Endodermal cell (in vitro differentiated cells): ENCODE results near the gene TSSK1B. TPM values are rescaled to one million over a fixed set of nuclear protein-coding genes. Genes with fewer than 3 reads are reported as not detected.

Source experiments
- DNase-seq: peaks from one replicate; pipeline ENCODE4 v3.0.0-alpha.2; 2017
- H3K27ac ChIP-seq: 2 replicates; pipeline ENCODE4 v1.5.1; 2013; ENCODE audit warnings: mild to moderate bottlenecking, low read depth, low read length, moderate library complexity
- H3K27me3 ChIP-seq: 2 replicates; pipeline ENCODE4 v1.6.1; 2013; ENCODE audit warnings: mild to moderate bottlenecking, low read length, moderate library complexity; ENCODE audit not compliant: insufficient read depth, control insufficient read depth, poor library complexity, severe bottlenecking
- H3K36me3 ChIP-seq: 2 replicates; pipeline ENCODE4 v1.7.0; 2013; ENCODE audit warnings: mild to moderate bottlenecking, low read length, moderate library complexity; ENCODE audit not compliant: control insufficient read depth, insufficient read depth
- H3K4me1 ChIP-seq: one replicate; pipeline ENCODE4 v1.7.0; 2013; ENCODE audit warnings: low read length; ENCODE audit not compliant: control insufficient read depth, insufficient read depth
- H3K4me3 ChIP-seq: 2 replicates; pipeline ENCODE4 v1.5.1; 2013; ENCODE audit warnings: mild to moderate bottlenecking, low read length, moderate library complexity
- H3K9ac ChIP-seq: 2 replicates; pipeline ENCODE4 v1.6.1; 2013; ENCODE audit warnings: mild to moderate bottlenecking, low read length, moderate library complexity; ENCODE audit not compliant: poor library complexity, severe bottlenecking; ENCODE audit errors: extremely low read depth
- H3K9me3 ChIP-seq: 2 replicates; pipeline ENCODE4 v1.6.1; 2013; ENCODE audit warnings: mild to moderate bottlenecking, low read length, moderate library complexity; ENCODE audit not compliant: control insufficient read depth
- H3K27ac Mint-ChIP-seq: 2 replicates; pipeline ENCODE4 v1.8.0; 2020; ENCODE audit warnings: mixed read lengths
- H3K27me3 Mint-ChIP-seq: 2 replicates; pipeline ENCODE4 v1.8.0; 2021; ENCODE audit warnings: mild to moderate bottlenecking, mixed read lengths; ENCODE audit not compliant: insufficient read depth
- H3K36me3 Mint-ChIP-seq: 2 replicates; pipeline ENCODE4 v1.8.0; 2020; ENCODE audit warnings: low read depth, mixed read lengths
- H3K4me1 Mint-ChIP-seq: 2 replicates; pipeline ENCODE4 v1.8.0; 2020; ENCODE audit warnings: mixed read lengths
- H3K4me3 Mint-ChIP-seq: 2 replicates; pipeline ENCODE4 v1.8.0; 2020; ENCODE audit warnings: mild to moderate bottlenecking, moderate library complexity, mixed read lengths
- H3K9me3 Mint-ChIP-seq: 2 replicates; pipeline ENCODE4 v1.8.0; 2020; ENCODE audit warnings: mild to moderate bottlenecking, mixed read lengths
- CTCF ChIP-seq: fragments of 200-600 bp; sonication (generic); conservative IDR thresholded peaks from 2 replicates; pipeline ENCODE4 v1.5.0; 2021; ENCODE audit warnings: antibody characterized with exemption, mild to moderate bottlenecking
- WGBS, 2 experiments: methylation state at CpG; one replicate each; pipeline versions ENCODE4 v1.1.5 to v1.1.7; 2013; ENCODE audit warnings: missing lambda C conversion rate in 2 of 2, mixed read lengths in 1 of 2; ENCODE audit not compliant: insufficient coverage in 1 of 2, insufficient read length in 1 of 2; 5-methylcytosine and 5-hydroxymethylcytosine counted together
- total RNA-seq, 2 donors: library from RNA; stranded (reverse); fragmentation: NEBNext Ultra II Directional in 1 of 2; extraction: Animal tissue kit (Norgen Biotek cat#: 25700) in 1 of 2; gene quantifications; 2 replicates in 1 of 2; 3 replicates in 1 of 2; pipeline ENCODE4 v1.2.1, GENCODE V29; 2021

Gene TSSK1B
- total RNA-seq, 2 donors from 2014 or later: 0.11 TPM; not detected in 1

GRCh38 chr5:113448252-113448651 lies 13.5 kb upstream of the TSSK1B start:
- Mint-ChIP-seq H3K4me3 (no peak overlapping the region), H3K27me3 (peaks cover 2% of the 10 kb centered on the region), H3K4me1 (peaks cover 5% of the 10 kb centered on the region), H3K27ac (no peak overlapping the region), H3K9me3 (peaks cover 9% of the 10 kb centered on the region), H3K36me3 (no peaks in the 10 kb centered on the region)
- no peak for DNase-seq
- Histone ChIP-seq H3K4me1 (no peaks in the 10 kb centered on the region), H3K36me3 (no peaks in the 10 kb centered on the region), H3K27ac (no peak overlapping the region), H3K9ac (no peak overlapping the region), H3K27me3 (no peaks in the 10 kb centered on the region), H3K9me3 (peaks cover 8% of the 10 kb centered on the region), H3K4me3 (no peak overlapping the region)
- 96 to 100% methylated on average over 1 to 3 of the region's 3 CpGs for WGBS, 2 experiments
- no peak for TF ChIP-seq CTCF

- Mint-ChIP-seq H3K27ac (no peak overlapping the region), H3K36me3 (no peaks in the 10 kb centered on the region), H3K9me3 (peaks cover 15% of the 10 kb centered on the region), H3K4me3 (no peak overlapping the region), H3K27me3 (peaks cover 2% of the 10 kb centered on the region), H3K4me1 (peaks cover 5% of the 10 kb centered on the region)
- Histone ChIP-seq H3K4me3 (no peak overlapping the region), H3K27ac (no peak overlapping the region), H3K36me3 (no peaks in the 10 kb centered on the region), H3K9ac (no peak overlapping the region), H3K27me3 (no peaks in the 10 kb centered on the region), H3K4me1 (no peaks in the 10 kb centered on the region), H3K9me3 (peaks cover 8% of the 10 kb centered on the region)
- DNase-seq: no peak
- peak; percentile 60 for TF ChIP-seq CTCF
- WGBS, 2 experiments: 80 to 81% methylated on average over 1 to 4 of the region's 4 CpGs
Measured at GRCh38 chr5:113447498-113448050, 12.8 kb upstream of the TSSK1B start.

GRCh38 chr5:113446358-113446927 lies 11.7 kb upstream of the TSSK1B start:
- 94 to 100% methylated on average over 1 to 2 of the region's 2 CpGs for WGBS, 2 experiments
- Histone ChIP-seq H3K9me3 (peaks cover 8% of the 10 kb centered on the region), H3K27ac (no peak overlapping the region), H3K27me3 (no peaks in the 10 kb centered on the region), H3K4me3 (no peak overlapping the region), H3K36me3 (no peaks in the 10 kb centered on the region), H3K9ac (no peak overlapping the region), H3K4me1 (no peaks in the 10 kb centered on the region)
- no peak for TF ChIP-seq CTCF
- Mint-ChIP-seq H3K4me3 (no peak overlapping the region), H3K9me3 (peaks cover 15% of the 10 kb centered on the region), H3K27me3 (peaks cover 2% of the 10 kb centered on the region), H3K36me3 (no peaks in the 10 kb centered on the region), H3K27ac (no peak overlapping the region), H3K4me1 (peaks cover 5% of the 10 kb centered on the region)
- DNase-seq: no peak
